ENCODE measurements around the gene PANK4.

Gene PANK4

GRCh38 chr1:2499260-2499659 lies 27.1 kb downstream of the PANK4 start:
- Histone ChIP-seq H3K27me3 (replicated peaks; ENCODE audit: insufficient read depth, low read length) (peaks cover 39% of the 10 kb centered on the region), H3K9me2 (replicated peaks; ENCODE audit: insufficient read depth, low read length) (no peaks in the 10 kb centered on the region), H2AFZ (ENCODE audit: low read length) (no peak overlapping the region), H3K4me2 (ENCODE audit: low read depth, low read length) (no peak overlapping the region), H3K9ac (ENCODE audit: low read length) (no peak overlapping the region), H4K20me1 (ENCODE audit: insufficient read depth, low read length) (no peaks in the 10 kb centered on the region), H3F3A (ENCODE audit: insufficient read depth, low read length) (no peaks in the 10 kb centered on the region), H3K27ac (ENCODE audit: low read length) (no peak overlapping the region), H3K9me3 (replicated peaks; ENCODE audit: insufficient read depth, low read length) (no peaks in the 10 kb centered on the region), H3K4me3 (ENCODE audit: low read length) (no peak overlapping the region), H3K79me2 (ENCODE audit: low read length) (no peaks in the 10 kb centered on the region), H3K36me3 (replicated peaks; ENCODE audit: insufficient read depth, low read length) (no peaks in the 10 kb centered on the region), H3K4me1 (ENCODE audit: low read length) (0 out of 2 replicates have a peak, but pooled peaks cover 7% of the 10 kb centered on the region)
- TF ChIP-seq EZH2phosphoT487 (IDR thresholded peaks at IDR 0.05; ENCODE audit: low read length), result no peak
- no peak for TF ChIP-seq EZH2 (optimal IDR thresholded peaks at IDR 0.05; ENCODE audit: low read depth, low read length)
- TF ChIP-seq CTCF (IDR thresholded peaks at IDR 0.05; ENCODE audit: low read length), result no peak
- no peak for DNase-seq

GRCh38 chr1:2498648-2499047 lies 27.7 kb downstream of the PANK4 start:
- DNase-seq, result no peak
- Histone ChIP-seq H3K27ac (ENCODE audit: low read length) (no peak overlapping the region), H3K36me3 (replicated peaks; ENCODE audit: insufficient read depth, low read length) (no peaks in the 10 kb centered on the region), H3K9ac (ENCODE audit: low read length) (no peak overlapping the region), H2AFZ (ENCODE audit: low read length) (no peak overlapping the region), H3F3A (ENCODE audit: insufficient read depth, low read length) (no peaks in the 10 kb centered on the region), H3K4me3 (ENCODE audit: low read length) (no peak overlapping the region), H3K9me2 (replicated peaks; ENCODE audit: insufficient read depth, low read length) (no peaks in the 10 kb centered on the region), H3K27me3 (replicated peaks; ENCODE audit: insufficient read depth, low read length) (peaks cover 40% of the 10 kb centered on the region), H3K79me2 (ENCODE audit: low read length) (no peaks in the 10 kb centered on the region), H3K4me1 (ENCODE audit: low read length) (0 out of 2 replicates have a peak, but pooled peaks cover 7% of the 10 kb centered on the region), H4K20me1 (ENCODE audit: insufficient read depth, low read length) (no peaks in the 10 kb centered on the region), H3K9me3 (replicated peaks; ENCODE audit: insufficient read depth, low read length) (no peaks in the 10 kb centered on the region), H3K4me2 (ENCODE audit: low read depth, low read length) (no peak overlapping the region)
- no peak for TF ChIP-seq CTCF (IDR thresholded peaks at IDR 0.05; ENCODE audit: low read length)
- TF ChIP-seq EZH2 (optimal IDR thresholded peaks at IDR 0.05; ENCODE audit: low read depth, low read length), result no peak
- TF ChIP-seq EZH2phosphoT487 (IDR thresholded peaks at IDR 0.05; ENCODE audit: low read length), result no peak

GRCh38 chr1:2497891-2498290 lies 28.5 kb downstream of the PANK4 start:
- no peak for TF ChIP-seq EZH2 (optimal IDR thresholded peaks at IDR 0.05; ENCODE audit: low read depth, low read length)
- TF ChIP-seq EZH2phosphoT487 (IDR thresholded peaks at IDR 0.05; ENCODE audit: low read length), result no peak
- no peak for TF ChIP-seq CTCF (IDR thresholded peaks at IDR 0.05; ENCODE audit: low read length)
- Histone ChIP-seq H3F3A (ENCODE audit: insufficient read depth, low read length) (no peaks in the 10 kb centered on the region), H3K9me2 (replicated peaks; ENCODE audit: insufficient read depth, low read length) (no peaks in the 10 kb centered on the region), H3K4me3 (ENCODE audit: low read length) (no peak overlapping the region), H3K9me3 (replicated peaks; ENCODE audit: insufficient read depth, low read length) (no peaks in the 10 kb centered on the region), H3K36me3 (replicated peaks; ENCODE audit: insufficient read depth, low read length) (no peaks in the 10 kb centered on the region), H3K4me1 (ENCODE audit: low read length) (0 out of 2 replicates have a peak, but pooled peaks cover 7% of the 10 kb centered on the region), H3K4me2 (ENCODE audit: low read depth, low read length) (no peak overlapping the region), H4K20me1 (ENCODE audit: insufficient read depth, low read length) (no peaks in the 10 kb centered on the region), H3K27me3 (replicated peaks; ENCODE audit: insufficient read depth, low read length) (peaks cover 43% of the 10 kb centered on the region), H3K27ac (ENCODE audit: low read length) (no peak overlapping the region), H2AFZ (ENCODE audit: low read length) (no peak overlapping the region), H3K9ac (ENCODE audit: low read length) (no peak overlapping the region), H3K79me2 (ENCODE audit: low read length) (no peaks in the 10 kb centered on the region)
- no peak for DNase-seq

All from MM.1S (cell line).